Panc1 (cell line): ENCODE measurements around the gene PPIL6. TPM values are rescaled to one million over a fixed set of nuclear protein-coding genes. Genes with fewer than 3 reads are reported as not detected.

Experiments
- ATAC-seq: fragments of 200-7000 bp; cut with Tn5 transposase; 2 replicates; pipeline ENCODE4 v1.9.1; 2020; ENCODE audit warnings: mild to moderate bottlenecking, moderate library complexity
- BruUV-seq: library from RNA; stranded (reverse); fragments of 400-500 nt; replicated peaks from 2 replicates; lab custom pipeline; 2021; lab: Mats Ljungman, UMichigan
- CTCF ChIA-PET: fragments of 300-600 bp; sonication (Branson Sonifier 250); formaldehyde crosslinking; loops from one replicate; lab custom pipeline; 2022; ENCODE audit warnings: antibody characterized with exemption; lab: Charles Lee
- POLR2A ChIA-PET: fragments of 300-600 bp; sonication (Branson Sonifier 250); formaldehyde crosslinking; loops from one replicate; lab custom pipeline; 2022; ENCODE audit warnings: antibody characterized with exemption; lab: Charles Lee
- DNase-seq: peaks from one replicate; pipeline ENCODE4 v3.0.0-alpha.2; 2010; ENCODE audit warnings: low read depth, low spot score
- H3K27ac ChIP-seq: 2 replicates; pipeline ENCODE4 v1.5.1; 2011; ENCODE audit warnings: mild to moderate bottlenecking, low read length, inconsistent platforms
- H3K27me3 ChIP-seq: fragments of 200-500 bp; sonication (Bioruptor generic); 2 replicates; pipeline ENCODE4 v1.6.0; 2014; ENCODE audit warnings: low read length, inconsistent platforms; ENCODE audit not compliant: control insufficient read depth, insufficient read depth
- H3K36me3 ChIP-seq: fragments of 200-500 bp; sonication (Bioruptor generic); 2 replicates; pipeline ENCODE4 v1.5.1; 2014; ENCODE audit warnings: inconsistent platforms, mild to moderate bottlenecking, low read length, moderate library complexity; ENCODE audit not compliant: control insufficient read depth, insufficient read depth
- H3K4me1 ChIP-seq: 2 replicates; pipeline ENCODE4 v1.5.1; 2011; ENCODE audit warnings: inconsistent platforms, mild to moderate bottlenecking, low read length, moderate library complexity; ENCODE audit not compliant: control insufficient read depth, insufficient read depth
- H3K4me3 ChIP-seq, 2 experiments: 2 replicates each; pipeline ENCODE4 v1.5.1; 2011 to 2012; ENCODE audit warnings: low read depth in 2 of 2, low read length in 2 of 2, mild to moderate bottlenecking in 2 of 2, inconsistent platforms in 1 of 2, moderate library complexity in 1 of 2
- H3K9me3 ChIP-seq: fragments of 200-500 bp; sonication (Bioruptor generic); 2 replicates; pipeline ENCODE4 v1.5.1; 2014; ENCODE audit warnings: low read depth, mild to moderate bottlenecking, inconsistent platforms, low read length, moderate library complexity; ENCODE audit not compliant: control insufficient read depth, insufficient read depth
- CTCF ChIP-seq: fragments of 450-650 bp; IDR thresholded peaks from 2 replicates; pipeline ENCODE4 v1.5.1; 2017; ENCODE audit warnings: mild to moderate bottlenecking
- POLR2AphosphoS5 ChIP-seq: IDR thresholded peaks from 2 replicates; pipeline ENCODE4 v1.6.1; 2012; ENCODE audit warnings: mild to moderate bottlenecking, low read depth, low read length, moderate library complexity
- REST ChIP-seq, 2 experiments: IDR thresholded peaks; 2 replicates each; pipeline ENCODE4 v1.6.1; 2011 to 2012; ENCODE audit warnings: low read depth in 2 of 2, control low read depth in 1 of 2, low read length in 1 of 2, mild to moderate bottlenecking in 1 of 2, moderate library complexity in 1 of 2; ENCODE audit not compliant: insufficient read depth in 1 of 2
- SIN3A ChIP-seq: IDR thresholded peaks from 2 replicates; pipeline ENCODE4 v1.6.1; 2012; ENCODE audit warnings: low read depth, mild to moderate bottlenecking, low read length, moderate library complexity, borderline replicate concordance; ENCODE audit not compliant: insufficient read depth
- TCF7L2 ChIP-seq: IDR thresholded peaks from 2 replicates; pipeline ENCODE4 v1.6.1; 2011; ENCODE audit warnings: mild to moderate bottlenecking, low read depth, low read length, inconsistent platforms
- in situ Hi-C: cut with HindIII; loops from 2 replicates; pipeline ENCODE4 v1.10.0; 2016; ENCODE audit warnings: low sequenced_read_pairs, low pct_unique_long_range_greater_than_20kb
- intact Hi-C: fragments of 100-400 bp; cut with micrococcal nuclease; formaldehyde crosslinking; loops from one replicate; pipeline ENCODE4 v1.10.0; 2022; ENCODE audit not compliant: unreplicated experiment
- total RNA-seq: library from RNA; stranded (reverse); gene quantifications from one replicate; pipeline ENCODE4 v1.2.1, GENCODE V29; 2021; ENCODE audit not compliant: unreplicated experiment

PPIL6 gene
- total RNA-seq, 1 experiment from 2014 or later, result 2.2 TPM

- intact Hi-C loops (no loop called here), in situ Hi-C loops (no loop called here)
- no peak overlapping the region for H3K27ac ChIP-seq
- H3K36me3 ChIP-seq, result peaks cover 64% of the 10 kb centered on the region
- ChIA-PET POLR2A (no interaction called here), CTCF (interaction anchor here (1.0 kb wide), 1 partner anchor 9 kb away, joined by 3 read pairs; no protein-coding TSS in a partner anchor)
- no peaks in the 10 kb centered on the region for H3K27me3 ChIP-seq
- DNase-seq, result no peak
- TF ChIP-seq SIN3A (no peak), CTCF (no peak), TCF7L2 (no peak), POLR2AphosphoS5 (no peak), REST (IDR thresholded peaks at IDR 0.05; ENCODE audit: insufficient read depth in 1 of 2, low read depth in 2 of 2, low read length in 1 of 2) (no peak)
- H3K4me1 ChIP-seq, result peaks cover 5% of the 10 kb centered on the region
- ATAC-seq, result no peak
- H3K9me3 ChIP-seq, result no peaks in the 10 kb centered on the region
- H3K4me3 ChIP-seq, result no peak overlapping the region
- BruUV-seq, result no TSS peak
These were observed 66.0 kb downstream of the PPIL6 start for GRCh38 chr6:109374326-109374892.

GRCh38 chr6:109373762-109374161, 66.7 kb downstream of the PPIL6 start:
- Histone ChIP-seq H3K36me3 (peaks cover 71% of the 10 kb centered on the region), H3K4me3 (no peak overlapping the region)
- POLR2A ChIA-PET, result no interaction called here

More at GRCh38 chr6:109373762-109374161, 66.7 kb downstream of the PPIL6 start:
- Histone ChIP-seq H3K4me1 (no peaks in the 10 kb centered on the region), H3K9me3 (no peaks in the 10 kb centered on the region), H3K27me3 (no peaks in the 10 kb centered on the region), H3K27ac (no peak overlapping the region)
- no peak for TF ChIP-seq CTCF
- TF ChIP-seq SIN3A, result no peak
- TF ChIP-seq POLR2AphosphoS5, result no peak
- no peak for TF ChIP-seq REST (IDR thresholded peaks at IDR 0.05; ENCODE audit: insufficient read depth in 1 of 2, low read depth in 2 of 2, low read length in 1 of 2)
- no peak for TF ChIP-seq TCF7L2
- no peak for DNase-seq
- in situ Hi-C loops (no loop called here), intact Hi-C loops (no loop called here)
- BruUV-seq, result no TSS peak
- peak; percentile 24; the same call in 1 of the 2 replicates for ATAC-seq
- CTCF ChIA-PET, result interaction anchor here (1.0 kb wide), 1 partner anchor 9 kb away, joined by 3 read pairs; no protein-coding TSS in a partner anchor
